ENCODE data around the gene CSRP2. TPM values are rescaled to one million over a fixed set of nuclear protein-coding genes. Genes with fewer than 3 reads are reported as not detected.

CSRP2 gene
- total RNA-seq, 1 experiment from 2014 or later, result 53.3 TPM

DNA sequence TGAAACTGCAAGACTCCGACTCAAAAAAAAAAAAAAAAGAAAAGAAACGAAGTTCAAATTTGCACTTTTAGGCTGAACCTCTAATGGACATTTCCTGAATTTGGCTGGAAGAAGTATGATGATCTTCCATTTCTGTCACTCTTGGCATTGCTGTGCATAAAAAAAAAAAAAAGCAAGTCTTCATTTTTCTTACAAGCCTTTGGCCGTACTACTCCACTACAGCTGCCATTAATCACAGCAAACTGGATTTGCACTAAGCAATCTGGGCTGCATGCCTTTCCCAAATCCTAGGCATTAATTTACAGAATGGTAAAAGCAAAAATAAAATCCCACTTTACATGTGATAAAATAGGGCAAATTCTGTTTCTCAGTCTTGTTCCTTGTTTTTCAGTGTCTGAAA is 7.1 kb downstream of the CSRP2 start:
- no peak for DNase-seq (ENCODE audit: low read depth)
- in situ Hi-C loops (cut with HindIII; ENCODE audit: low pct_unique_long_range_greater_than_20kb, low sequenced_read_pairs), result loop anchor here (5.0 kb wide), 1 partner anchor 321 kb away; no protein-coding TSS in a partner anchor

GRCh38 chr12:76871082-76871481 is 7.7 kb downstream of the CSRP2 start:
- DNase-seq (ENCODE audit: low read depth), result no peak
- in situ Hi-C loops (cut with HindIII; ENCODE audit: low pct_unique_long_range_greater_than_20kb, low sequenced_read_pairs), result loop anchor here (5.0 kb wide), 1 partner anchor 321 kb away; no protein-coding TSS in a partner anchor

DNA sequence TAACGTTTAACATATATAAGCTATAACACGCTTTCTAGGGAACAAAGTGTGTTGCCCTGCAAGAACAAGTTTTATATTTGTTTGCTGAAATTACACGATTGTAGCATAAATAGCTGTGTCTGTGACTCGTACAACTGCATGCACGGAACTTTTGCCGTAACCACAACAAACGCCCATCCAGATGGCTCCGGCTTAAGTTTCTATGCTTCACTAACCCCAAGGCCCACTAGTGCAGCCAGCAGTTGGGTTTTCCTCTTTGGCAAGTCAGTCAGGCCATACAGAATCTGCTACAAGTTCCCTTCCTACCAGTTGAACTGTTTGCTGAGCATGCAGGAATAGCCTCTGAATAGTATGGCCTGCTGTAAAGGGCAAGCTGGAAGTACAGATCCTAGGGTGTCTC is 12.1 kb downstream of the CSRP2 start:
- DNase-seq (ENCODE audit: low read depth), result no peak
- in situ Hi-C loops (cut with HindIII; ENCODE audit: low pct_unique_long_range_greater_than_20kb, low sequenced_read_pairs), result no loop called here

- DNase-seq (ENCODE audit: low read depth), result no peak
- in situ Hi-C loops (cut with HindIII; ENCODE audit: low pct_unique_long_range_greater_than_20kb, low sequenced_read_pairs), result no loop called here
Observed at GRCh38 chr12:76866151-76866567, 12.7 kb downstream of the CSRP2 start.

DNA sequence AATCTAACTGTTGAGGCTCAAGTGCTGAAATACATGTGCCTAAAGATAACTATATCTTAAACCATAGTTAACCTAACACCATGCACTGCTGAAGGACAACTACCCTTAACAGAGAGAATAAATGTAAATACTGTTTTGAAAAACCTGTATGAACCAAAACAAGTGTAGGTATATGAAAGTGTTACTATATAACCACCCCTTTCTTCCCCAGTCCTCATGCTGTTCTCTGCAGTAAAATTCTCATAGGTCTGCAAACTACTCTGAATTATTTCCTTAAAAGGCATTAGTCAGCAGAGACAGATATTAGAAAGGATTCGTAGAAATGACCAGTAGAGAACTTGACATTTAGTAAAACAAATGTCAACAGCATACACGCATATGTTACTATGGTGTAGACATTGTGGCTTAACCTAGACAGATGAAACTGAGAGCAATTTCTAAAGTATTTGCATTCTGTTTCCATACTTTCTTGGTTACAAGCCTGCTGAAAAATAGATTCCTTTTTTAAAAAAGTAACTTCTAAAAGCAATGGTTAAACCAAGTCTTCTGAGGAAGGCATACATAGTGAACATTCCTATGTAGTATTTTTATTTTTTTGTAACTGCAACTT is 13.9 kb downstream of the CSRP2 start:
- in situ Hi-C loops (cut with HindIII; ENCODE audit: low pct_unique_long_range_greater_than_20kb, low sequenced_read_pairs), result no loop called here

GRCh38 chr12:76863837-76864236 is 15.0 kb downstream of the CSRP2 start:
- in situ Hi-C loops (cut with HindIII; ENCODE audit: low pct_unique_long_range_greater_than_20kb, low sequenced_read_pairs), result no loop called here
- DNase-seq (ENCODE audit: low read depth), result no peak

More for the DNA sequence above, 13.9 kb downstream of the CSRP2 start:
- no peak for DNase-seq (ENCODE audit: low read depth)

DNA sequence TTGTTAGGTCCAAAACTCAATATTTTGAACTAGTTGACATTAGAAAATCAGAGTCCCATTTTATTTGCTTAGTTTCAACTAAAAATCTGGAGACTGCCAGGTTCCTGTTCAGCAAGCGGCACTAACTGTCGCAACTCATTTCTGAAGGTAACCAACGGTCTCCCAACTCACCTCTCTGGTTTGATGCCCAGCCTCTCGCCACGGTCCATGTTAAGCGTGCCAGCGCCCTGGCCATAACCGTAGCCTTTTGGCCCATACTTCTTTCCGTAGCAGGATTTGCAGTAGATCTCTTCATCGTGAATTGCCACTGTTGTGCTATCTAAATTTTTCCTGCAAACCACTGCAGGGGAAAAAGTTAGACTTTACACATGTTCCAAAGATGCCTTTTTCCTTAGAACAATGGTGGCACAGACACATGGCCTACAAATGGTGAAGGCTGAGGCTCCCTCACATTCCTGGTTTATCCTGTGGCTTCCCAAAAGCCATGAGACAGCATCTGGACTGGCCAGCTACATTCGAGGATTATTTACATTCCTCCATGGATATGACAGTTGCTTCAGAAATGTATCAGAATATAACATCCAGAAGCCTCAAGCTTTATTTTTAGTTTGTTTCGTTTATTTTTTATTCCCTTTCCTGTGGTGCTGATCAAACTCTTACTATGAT is 15.7 kb downstream of the CSRP2 start:
- DNase-seq (ENCODE audit: low read depth), result no peak
- in situ Hi-C loops (cut with HindIII; ENCODE audit: low pct_unique_long_range_greater_than_20kb, low sequenced_read_pairs), result no loop called here

GRCh38 chr12:76860256-76860655 is 18.6 kb downstream of the CSRP2 start:
- in situ Hi-C loops (cut with HindIII; ENCODE audit: low pct_unique_long_range_greater_than_20kb, low sequenced_read_pairs), result no loop called here
- DNase-seq (ENCODE audit: low read depth), result no peak

- in situ Hi-C loops (cut with HindIII; ENCODE audit: low pct_unique_long_range_greater_than_20kb, low sequenced_read_pairs), result no loop called here
- DNase-seq (ENCODE audit: low read depth), result no peak
Observed at GRCh38 chr12:76859611-76860010, 19.2 kb downstream of the CSRP2 start.

- no peak for DNase-seq (ENCODE audit: low read depth)
Observed at GRCh38 chr12:76856018-76856644, 22.7 kb downstream of the CSRP2 start.

GRCh38 chr12:76855271-76855670 is 23.5 kb downstream of the CSRP2 start:
- no peak for DNase-seq (ENCODE audit: low read depth)
- in situ Hi-C loops (cut with HindIII; ENCODE audit: low pct_unique_long_range_greater_than_20kb, low sequenced_read_pairs), result no loop called here

More at GRCh38 chr12:76856018-76856644, 22.7 kb downstream of the CSRP2 start:
- in situ Hi-C loops (cut with HindIII; ENCODE audit: low pct_unique_long_range_greater_than_20kb, low sequenced_read_pairs), result no loop called here

DNA sequence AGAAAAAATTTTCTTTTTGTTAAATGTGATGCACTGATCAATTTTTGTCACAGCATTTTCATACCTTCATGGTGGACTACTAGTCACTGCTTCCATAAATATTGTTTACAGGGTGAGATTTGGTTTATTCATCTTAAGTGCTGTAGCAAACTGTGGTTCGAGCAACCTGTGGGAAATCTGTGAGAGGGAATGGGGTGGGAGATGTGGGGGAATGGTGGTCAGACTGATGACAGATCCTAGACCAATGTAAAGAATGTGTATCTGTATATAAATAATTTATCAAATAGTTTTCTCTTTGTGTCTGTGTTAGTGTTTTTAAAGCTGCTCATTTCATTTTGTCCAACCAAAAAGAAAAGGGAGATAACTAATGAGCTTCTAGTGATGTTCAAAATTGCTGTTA is 26.7 kb downstream of the CSRP2 start:
- no peak for DNase-seq (ENCODE audit: low read depth)
- in situ Hi-C loops (cut with HindIII; ENCODE audit: low pct_unique_long_range_greater_than_20kb, low sequenced_read_pairs), result no loop called here

DNA sequence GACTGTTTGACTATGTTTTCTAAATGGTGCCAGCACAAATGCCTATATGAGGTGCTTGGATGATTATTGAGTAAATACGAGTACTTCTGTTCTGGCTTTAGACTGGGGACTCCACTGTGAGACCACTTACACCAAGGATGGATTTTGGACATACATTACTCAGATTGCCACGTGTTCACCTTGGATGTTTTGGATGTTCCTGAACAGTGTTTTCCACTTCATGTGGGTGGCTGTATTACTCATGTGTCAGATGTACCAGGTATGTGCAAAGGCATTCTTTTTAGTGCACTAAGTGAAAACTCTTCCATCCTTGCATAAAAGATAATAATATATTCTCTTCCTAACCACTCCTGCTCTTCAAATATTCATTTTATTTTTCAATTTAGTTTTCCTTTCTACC is 30.7 kb downstream of the CSRP2 start:
- in situ Hi-C loops (cut with HindIII; ENCODE audit: low pct_unique_long_range_greater_than_20kb, low sequenced_read_pairs), result no loop called here
- DNase-seq (ENCODE audit: low read depth), result no peak

DNA sequence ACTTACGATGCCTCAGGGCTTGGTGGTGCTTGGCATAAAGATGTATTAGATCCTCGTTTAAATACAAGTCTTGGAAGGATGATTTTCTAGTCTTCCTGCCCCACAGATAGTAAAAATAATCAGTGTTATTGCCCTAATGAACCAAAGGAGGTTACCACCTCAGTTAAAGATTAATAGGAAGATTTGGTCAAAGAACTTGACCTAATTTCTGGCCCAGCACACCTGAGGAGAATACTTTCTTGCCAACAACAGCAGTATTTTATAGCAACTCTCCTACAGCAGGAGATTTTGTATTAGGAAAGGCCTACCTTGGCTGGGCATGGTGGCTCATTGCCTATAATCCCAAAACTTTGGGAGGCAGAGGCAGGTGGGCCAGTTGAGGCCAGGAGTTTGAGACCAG is 31.6 kb downstream of the CSRP2 start:
- no peak for DNase-seq (ENCODE audit: low read depth)
- in situ Hi-C loops (cut with HindIII; ENCODE audit: low pct_unique_long_range_greater_than_20kb, low sequenced_read_pairs), result no loop called here

- in situ Hi-C loops (cut with HindIII; ENCODE audit: low pct_unique_long_range_greater_than_20kb, low sequenced_read_pairs), result no loop called here
- no peak for DNase-seq (ENCODE audit: low read depth)
Observed at GRCh38 chr12:76836633-76837032, 42.2 kb downstream of the CSRP2 start.

DNA sequence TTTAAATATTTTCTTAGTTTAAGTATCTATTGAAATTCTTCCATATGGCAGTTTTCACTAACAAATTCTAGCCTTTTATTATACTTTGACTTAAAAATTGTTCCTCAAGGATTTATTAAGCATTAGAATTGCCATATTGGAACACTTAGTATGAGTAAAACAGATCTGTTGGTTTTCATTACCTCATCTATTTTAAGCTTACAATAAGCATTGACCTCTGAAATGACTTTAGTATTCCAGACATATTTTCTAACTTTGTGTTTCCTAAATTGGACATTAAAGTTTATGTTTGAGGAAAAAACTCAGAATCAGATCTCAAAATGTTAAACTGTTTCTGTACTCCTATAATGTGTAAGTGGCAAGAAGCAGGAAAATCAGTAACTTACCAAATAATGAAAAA is 48.4 kb downstream of the CSRP2 start:
- in situ Hi-C loops (cut with HindIII; ENCODE audit: low pct_unique_long_range_greater_than_20kb, low sequenced_read_pairs), result no loop called here
- DNase-seq (ENCODE audit: low read depth), result no peak

DNA sequence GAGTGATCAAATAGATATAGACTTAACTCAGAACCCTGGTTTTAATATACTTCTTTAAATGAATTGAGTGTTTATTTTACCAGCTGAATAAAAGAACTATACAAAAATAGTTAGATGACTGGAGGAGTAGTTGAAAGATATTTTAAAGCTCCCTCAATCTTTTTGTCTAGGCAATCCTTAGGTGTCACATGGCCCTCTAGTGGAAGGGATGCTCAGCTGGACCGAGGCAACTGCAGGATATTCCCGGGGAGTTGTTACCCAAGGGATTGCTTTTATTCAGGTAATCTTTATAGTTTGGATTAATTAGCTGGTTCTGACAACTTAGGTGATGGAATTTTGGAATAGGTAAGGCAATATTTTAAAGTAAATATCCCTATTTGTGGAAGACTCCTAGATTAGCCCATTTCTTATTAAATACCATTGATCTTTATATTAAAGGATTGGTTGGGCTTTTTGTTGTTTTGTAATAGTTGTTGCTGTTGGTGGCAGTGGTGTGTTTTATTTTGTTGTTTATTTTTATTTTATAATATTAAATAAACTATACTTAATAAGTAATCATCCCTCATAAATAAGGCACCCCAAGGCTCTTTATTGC is 57.8 kb downstream of the CSRP2 start:
- in situ Hi-C loops (cut with HindIII; ENCODE audit: low pct_unique_long_range_greater_than_20kb, low sequenced_read_pairs), result no loop called here
- peak; percentile 16 for DNase-seq (ENCODE audit: low read depth)

DNA sequence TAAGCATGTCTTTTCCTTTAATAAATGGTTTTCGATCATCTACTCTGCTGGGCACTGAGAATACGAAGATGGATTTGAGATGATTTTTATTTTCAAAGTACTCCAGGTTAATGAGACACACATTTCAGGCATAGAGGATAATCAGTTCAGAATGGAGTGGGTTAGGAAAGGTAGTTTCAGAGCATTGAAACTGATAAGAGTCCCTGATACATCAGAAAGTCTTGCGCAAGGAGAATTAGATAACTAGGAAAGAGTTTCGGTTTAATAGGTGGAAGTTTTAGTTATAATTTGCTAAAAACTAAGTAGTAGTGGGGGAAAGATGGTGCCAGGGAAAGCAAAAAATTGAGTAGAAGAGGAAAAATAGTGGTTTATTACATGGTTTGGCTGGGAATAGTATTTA is 64.8 kb downstream of the CSRP2 start:
- in situ Hi-C loops (cut with HindIII; ENCODE audit: low pct_unique_long_range_greater_than_20kb, low sequenced_read_pairs), result no loop called here
- no peak for DNase-seq (ENCODE audit: low read depth)

- in situ Hi-C loops (cut with HindIII; ENCODE audit: low pct_unique_long_range_greater_than_20kb, low sequenced_read_pairs), result no loop called here
- DNase-seq (ENCODE audit: low read depth), result no peak
Observed at GRCh38 chr12:76813265-76813664, 65.6 kb downstream of the CSRP2 start.
